GM12878 (cell line): ENCODE measurements around the gene BARX2. TPM values are rescaled to one million over a fixed set of nuclear protein-coding genes. Genes with fewer than 3 reads are reported as not detected.

ENCODE experiments used
- ATAC-seq: fragments of 200-7000 bp; cut with Tn5 transposase; 3 replicates; pipeline ENCODE4 v1.9.1; 2020; ENCODE audit warnings: mild to moderate bottlenecking, moderate library complexity
- BruUV-seq: library from RNA; stranded (reverse); fragments of 400-500 nt; replicated peaks from 2 replicates; lab custom pipeline; 2021; lab: Mats Ljungman, UMichigan
- CTCF ChIA-PET: fragments of 300-600 bp; sonication (Branson Sonifier 250); formaldehyde crosslinking; extraction: SDS; loops from one replicate; lab custom pipeline; 2021; ENCODE audit warnings: inconsistent platforms; lab: Yijun Ruan, JAX
- POLR2A ChIA-PET: fragments of 350-600 bp; formaldehyde crosslinking; extraction: SDS; loops from one replicate; lab custom pipeline; 2021; ENCODE audit warnings: inconsistent platforms; lab: Charles Lee
- RAD21 ChIA-PET: fragments of 300-600 bp; sonication (Branson Sonifier 250); formaldehyde crosslinking; loops from one replicate; lab custom pipeline; 2023; ENCODE audit warnings: antibody characterized with exemption; ENCODE audit not compliant: unreplicated experiment; lab: Charles Lee
- SMC1A ChIA-PET: fragments of 300-600 bp; sonication (Branson Sonifier 250); formaldehyde crosslinking; loops from one replicate; lab custom pipeline; 2023; ENCODE audit not compliant: unreplicated experiment, uncharacterized antibody; lab: Charles Lee
- DNase-seq: peaks from one replicate; pipeline ENCODE4 v3.0.0-alpha.2; 2011; ENCODE audit warnings: low read depth, low spot score
- FAIRE-seq: peaks from 3 replicates; lab custom pipeline; 2011; peaks lifted over from hg19 to GRCh38; lab: Jason Lieb, UNC
- H2AFZ ChIP-seq: 2 replicates; pipeline ENCODE4 v1.6.0; 2011; ENCODE audit warnings: low read depth, low read length, control low read depth; ENCODE audit not compliant: control insufficient read depth
- H3K27ac ChIP-seq: 2 replicates; pipeline ENCODE4 v1.5.1; 2011; ENCODE audit warnings: control low read depth; ENCODE audit not compliant: control insufficient read depth, insufficient read depth
- H3K27me3 ChIP-seq, 2 experiments: replicated peaks in 1 of 2; 2 replicates each; pipeline versions ENCODE4 v1.6.0 to v1.6.1; 2011; ENCODE audit warnings: low read length in 1 of 2; ENCODE audit not compliant: control insufficient read depth in 2 of 2, insufficient read depth in 2 of 2
- H3K36me3 ChIP-seq, 2 experiments: 2 replicates each; pipeline ENCODE4 v1.5.1; 2011; ENCODE audit warnings: low read length in 1 of 2; ENCODE audit not compliant: control insufficient read depth in 2 of 2, insufficient read depth in 2 of 2
- H3K4me1 ChIP-seq: 2 replicates; pipeline ENCODE4 v1.6.1; 2011; ENCODE audit warnings: mild to moderate bottlenecking, low read length, moderate library complexity, mixed read lengths; ENCODE audit not compliant: control insufficient read depth, insufficient read depth
- H3K4me2 ChIP-seq: 2 replicates; pipeline ENCODE4 v1.6.0; 2011; ENCODE audit warnings: control low read depth; ENCODE audit not compliant: control insufficient read depth, insufficient read depth
- H3K4me3 ChIP-seq: fragments of 200-600 bp; sonication (generic); 2 replicates; pipeline ENCODE4 v1.5.1; 2016
- H3K79me2 ChIP-seq: 2 replicates; pipeline ENCODE4 v1.6.0; 2011; ENCODE audit warnings: low read length; ENCODE audit not compliant: control insufficient read depth, insufficient read depth
- H3K9ac ChIP-seq: 2 replicates; pipeline ENCODE4 v1.8.0; 2011; ENCODE audit warnings: low read length, control low read depth, mixed read lengths; ENCODE audit not compliant: control insufficient read depth, insufficient read depth
- H3K9me3 ChIP-seq: replicated peaks from 3 replicates; pipeline ENCODE4 v1.5.1; 2011; ENCODE audit warnings: mild to moderate bottlenecking, low read length; ENCODE audit not compliant: control insufficient read depth, insufficient read depth
- H4K20me1 ChIP-seq: 2 replicates; pipeline ENCODE4 v1.6.0; 2011; ENCODE audit not compliant: control insufficient read depth, insufficient read depth
- ATF7 ChIP-seq: fragments of 450-650 bp; IDR thresholded peaks from 2 replicates; pipeline ENCODE4 v1.6.1; 2016; ENCODE audit warnings: low read depth, mild to moderate bottlenecking
- BCL11A ChIP-seq: IDR thresholded peaks from 2 replicates; pipeline ENCODE4 v1.6.1; 2011; ENCODE audit warnings: low read depth, low read length
- EED ChIP-seq: sonication (generic); IDR thresholded peaks from 2 replicates; pipeline ENCODE4 v1.6.1; 2016; ENCODE audit warnings: antibody characterized with exemption, low read depth
- ETV6 ChIP-seq, 2 experiments: fragments of 450-650 bp in 1 of 2; IDR thresholded peaks in 1 of 2; conservative IDR thresholded peaks in 1 of 2; 2 replicates each; pipeline ENCODE4 v1.6.1; 2014; ENCODE audit warnings: antibody characterized with exemption in 1 of 2, borderline replicate concordance in 1 of 2, low read depth in 1 of 2, mild to moderate bottlenecking in 1 of 2, moderate library complexity in 1 of 2
- FOXK2 ChIP-seq: fragments of 450-650 bp; IDR thresholded peaks from 2 replicates; pipeline ENCODE4 v1.6.1; 2017; ENCODE audit warnings: mild to moderate bottlenecking, moderate library complexity
- HDAC2 ChIP-seq: fragments of 200-600 bp; sonication (generic); IDR thresholded peaks from 2 replicates; pipeline ENCODE4 v1.6.1; 2017
- KDM1A ChIP-seq: fragments of 200-600 bp; sonication (generic); IDR thresholded peaks from 2 replicates; pipeline ENCODE4 v1.6.1; 2016; ENCODE audit warnings: borderline replicate concordance
- NR2C1 ChIP-seq: fragments of 450-650 bp; IDR thresholded peaks from 2 replicates; pipeline ENCODE4 v1.6.1; 2017; ENCODE audit warnings: antibody characterized with exemption, mild to moderate bottlenecking, moderate library complexity
- REST ChIP-seq: IDR thresholded peaks from 2 replicates; pipeline ENCODE4 v1.6.1; 2012; ENCODE audit warnings: mild to moderate bottlenecking, low read depth, low read length
- STAT3 ChIP-seq: IDR thresholded peaks from 2 replicates; pipeline ENCODE4 v1.6.1; 2011; ENCODE audit warnings: low read depth, low read length, improper control_type of control experiment
- SUPT20H ChIP-seq: IDR thresholded peaks from 2 replicates; pipeline ENCODE4 v1.6.1; 2011; ENCODE audit warnings: low read depth, mild to moderate bottlenecking, low read length, moderate library complexity, borderline replicate concordance; ENCODE audit not compliant: control insufficient read depth
- YBX1 ChIP-seq: fragments of 450-650 bp; IDR thresholded peaks from 2 replicates; pipeline ENCODE4 v1.6.1; 2016; ENCODE audit warnings: antibody characterized with exemption
- WGBS: methylation state at CpG from one replicate; pipeline ENCODE4 v1.1.6; 2016; ENCODE audit warnings: low lambda C conversion rate; ENCODE audit not compliant: insufficient replicate concordance, insufficient coverage; ENCODE audit errors: missing lambda C conversion rate; 5-methylcytosine and 5-hydroxymethylcytosine counted together
- in situ Hi-C: fragments of 300-500 bp; cut with MboI; formaldehyde crosslinking; loops from 9 replicates; pipeline ENCODE4 v1.14.3; 2018; ENCODE audit warnings: mixed read lengths
- intact Hi-C: fragments of 100-400 bp; cut with micrococcal nuclease; formaldehyde crosslinking; loops from one replicate; pipeline ENCODE4 v1.14.2; 2022; ENCODE audit not compliant: unreplicated experiment
- polyA plus RNA-seq, 11 experiments: library from polyadenylated mRNA; depleted of rRNA in 4 of 11; unstranded in 6 of 11; stranded (reverse) in 5 of 11; fragments of >200 nt; fragmentation: Nextera tagmentation in 4 of 11; fragmentation: Illumina TruSeq in 1 of 11; extraction: Ambion mirVana in 4 of 11; extraction: Trizol in 1 of 11; gene quantifications; 1 replicate in 1 of 11; 2 replicates in 10 of 11; pipeline versions ENCODE4 v1.2.1 to v1.2.3, GENCODE V29; 2011 to 2016; ENCODE audit warnings: inconsistent platforms in 2 of 11, missing spikeins in 2 of 11, low read depth in 1 of 11
- total RNA-seq, 4 experiments: library from RNA; depleted of rRNA in 3 of 4; stranded (reverse); fragments of >200 nt in 3 of 4; fragmentation: Illumina TruSeq in 1 of 4; extraction: Trizol in 1 of 4; gene quantifications; 2 replicates each; pipeline versions ENCODE4 v1.2.1 to v1.2.3, GENCODE V29; 2013 to 2021
- TF ChIP-seq, protein P1 (sequence below): fragments of 450-650 bp; IDR thresholded peaks from 2 replicates; pipeline ENCODE4 v1.6.1; 2016; ENCODE audit warnings: mild to moderate bottlenecking

The BARX2 gene
- total and polyA plus RNA-seq, 10 of the 15 experiments (the other 5 are each of a cell fraction or from before 2014, with no cell fraction given), result 0.07 to 0.84 TPM; not detected in 8

DNA sequence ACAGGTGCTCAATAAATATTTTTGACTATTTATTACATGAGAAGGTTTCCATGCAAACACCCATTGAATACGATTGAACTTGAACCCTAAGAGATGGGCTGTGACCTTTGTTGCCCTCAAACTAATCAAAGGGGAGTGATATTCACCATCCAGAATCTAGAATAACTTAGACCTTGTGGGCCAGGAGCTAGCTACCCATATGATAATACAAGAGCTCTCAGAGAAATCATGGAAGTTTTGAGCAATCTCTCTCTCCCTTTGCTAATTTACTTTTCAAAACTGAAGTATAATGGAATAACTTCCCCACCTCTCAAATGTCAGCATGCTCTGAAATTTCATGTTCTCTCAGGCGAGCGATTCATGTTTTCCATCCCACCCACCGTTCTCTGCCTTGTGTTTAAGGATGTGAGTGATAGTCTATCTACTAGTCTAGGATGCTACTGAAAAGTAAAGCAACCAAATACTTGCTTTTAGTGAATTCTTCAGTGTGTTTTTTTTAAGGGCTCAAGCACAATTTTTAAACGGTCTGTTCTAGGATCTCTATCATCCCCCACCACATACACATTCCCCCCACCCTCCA lies 33.3 kb downstream of the BARX2 start:
- Histone ChIP-seq H3K4me3 (no peak overlapping the region), H3K4me2 (no peak overlapping the region), H3K27me3 (peaks cover 2% of the 10 kb centered on the region in 2 experiments; a peak in 2 of 4 replicates)
- no peak for ATAC-seq
- in situ Hi-C loops, result no loop called here
- BruUV-seq, result no TSS peak
- RAD21 ChIA-PET, result interaction anchor here (1.2 kb wide), 1 partner anchor 9 kb away, joined by 4 read pairs; no protein-coding TSS in a partner anchor
- SMC1A ChIA-PET, result interaction anchor here (1.0 to 1.4 kb wide), 2 partner anchors 12 kb away, joined by 3 read pairs; no protein-coding TSS in a partner anchor
- TF ChIP-seq HDAC2 (no peak), BCL11A (no peak), KDM1A (no peak), ETV6 (conservative IDR thresholded peaks at IDR 0.05 in 1 of 2, IDR thresholded peaks at IDR 0.05 in 1 of 2; ENCODE audit: borderline replicate concordance in 1 of 2, low read depth in 1 of 2) (no peak), FOXK2 (no peak), EED (no peak), REST (no peak), ATF7 (no peak), STAT3 (no peak), YBX1 (no peak), SUPT20H (no peak), NR2C1 (no peak)
- TF ChIP-seq, protein P1, sequence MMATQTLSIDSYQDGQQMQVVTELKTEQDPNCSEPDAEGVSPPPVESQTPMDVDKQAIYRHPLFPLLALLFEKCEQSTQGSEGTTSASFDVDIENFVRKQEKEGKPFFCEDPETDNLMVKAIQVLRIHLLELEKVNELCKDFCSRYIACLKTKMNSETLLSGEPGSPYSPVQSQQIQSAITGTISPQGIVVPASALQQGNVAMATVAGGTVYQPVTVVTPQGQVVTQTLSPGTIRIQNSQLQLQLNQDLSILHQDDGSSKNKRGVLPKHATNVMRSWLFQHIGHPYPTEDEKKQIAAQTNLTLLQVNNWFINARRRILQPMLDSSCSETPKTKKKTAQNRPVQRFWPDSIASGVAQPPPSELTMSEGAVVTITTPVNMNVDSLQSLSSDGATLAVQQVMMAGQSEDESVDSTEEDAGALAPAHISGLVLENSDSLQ, result no peak
- TF ChIP-seq, all 136 proteins: peak for 0
- Histone ChIP-seq H3K79me2 (no peaks in the 10 kb centered on the region), H3K36me3 (no peaks in the 10 kb centered on the region), H2AFZ (no peak overlapping the region), H3K9me3 (no peaks in the 10 kb centered on the region), H3K9ac (no peak overlapping the region), H3K4me1 (no peaks in the 10 kb centered on the region), H3K27ac (no peak overlapping the region), H4K20me1 (no peaks in the 10 kb centered on the region)
- POLR2A ChIA-PET, result no interaction called here
- intact Hi-C loops, result no loop called here
- FAIRE-seq, result no peak
- CTCF ChIA-PET, result interaction anchor here (2.7 kb wide), 1 partner anchor 11 kb away, joined by 8 read pairs; no protein-coding TSS in a partner anchor
- WGBS, result 6% methylated on average over 5 of the region's 5 CpGs
- no peak for DNase-seq
